Central memory CD4-positive, alpha-beta T cell (primary cell): ENCODE results near the gene RPS2.
"Not testable (repeated sequence)": the region's sequence is repeated elsewhere in the genome, so short reads cannot be mapped to it uniquely, and the experiment has no call there.

Experiments used
- DNase-seq: peaks from one replicate; pipeline ENCODE4 v3.0.0; 2022

Gene RPS2

DNA sequence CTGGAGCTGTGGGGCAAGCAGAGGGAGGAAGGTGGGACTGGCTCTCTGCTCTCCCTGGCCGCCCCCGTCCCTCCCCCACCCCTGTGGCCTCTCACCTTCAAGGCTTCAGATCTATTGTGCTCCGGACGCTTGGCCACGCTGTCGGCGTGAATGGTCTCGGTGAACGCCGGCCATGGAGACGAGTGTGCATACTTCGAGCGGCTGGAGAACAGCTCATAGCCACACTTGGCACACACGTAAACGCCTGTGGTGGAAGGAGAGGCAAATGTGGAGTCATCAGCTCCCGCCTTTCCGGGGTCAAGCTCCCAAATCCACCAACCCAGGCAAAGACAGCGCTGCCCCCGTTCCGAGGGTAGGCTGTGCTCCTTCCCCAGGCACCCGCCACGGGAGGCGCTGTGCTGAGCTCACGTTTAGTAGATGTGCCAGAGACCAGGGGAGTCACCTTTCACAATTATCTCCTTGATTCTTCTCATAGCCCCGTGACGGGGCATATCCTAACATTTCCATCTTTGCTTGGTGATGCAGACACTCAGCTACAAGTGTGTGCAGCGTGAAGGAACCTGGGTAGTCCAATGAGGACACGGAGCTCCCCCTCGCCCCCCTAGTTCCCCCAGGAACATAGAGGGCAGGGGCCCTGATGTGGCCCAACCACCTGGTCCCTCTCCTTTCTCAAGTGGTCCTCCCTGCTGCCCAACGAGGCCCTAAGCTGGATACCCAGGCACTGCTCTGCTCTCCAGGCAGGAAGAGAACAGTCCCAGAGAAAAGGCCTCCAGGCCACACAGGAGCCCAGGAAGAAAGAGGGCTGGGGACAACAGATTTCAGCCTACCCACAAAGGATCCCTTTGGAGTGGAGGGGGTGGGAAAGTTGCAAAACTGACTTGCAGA is 23.2 kb downstream of the RPS2 start:
- DNase-seq: no peak

DNA sequence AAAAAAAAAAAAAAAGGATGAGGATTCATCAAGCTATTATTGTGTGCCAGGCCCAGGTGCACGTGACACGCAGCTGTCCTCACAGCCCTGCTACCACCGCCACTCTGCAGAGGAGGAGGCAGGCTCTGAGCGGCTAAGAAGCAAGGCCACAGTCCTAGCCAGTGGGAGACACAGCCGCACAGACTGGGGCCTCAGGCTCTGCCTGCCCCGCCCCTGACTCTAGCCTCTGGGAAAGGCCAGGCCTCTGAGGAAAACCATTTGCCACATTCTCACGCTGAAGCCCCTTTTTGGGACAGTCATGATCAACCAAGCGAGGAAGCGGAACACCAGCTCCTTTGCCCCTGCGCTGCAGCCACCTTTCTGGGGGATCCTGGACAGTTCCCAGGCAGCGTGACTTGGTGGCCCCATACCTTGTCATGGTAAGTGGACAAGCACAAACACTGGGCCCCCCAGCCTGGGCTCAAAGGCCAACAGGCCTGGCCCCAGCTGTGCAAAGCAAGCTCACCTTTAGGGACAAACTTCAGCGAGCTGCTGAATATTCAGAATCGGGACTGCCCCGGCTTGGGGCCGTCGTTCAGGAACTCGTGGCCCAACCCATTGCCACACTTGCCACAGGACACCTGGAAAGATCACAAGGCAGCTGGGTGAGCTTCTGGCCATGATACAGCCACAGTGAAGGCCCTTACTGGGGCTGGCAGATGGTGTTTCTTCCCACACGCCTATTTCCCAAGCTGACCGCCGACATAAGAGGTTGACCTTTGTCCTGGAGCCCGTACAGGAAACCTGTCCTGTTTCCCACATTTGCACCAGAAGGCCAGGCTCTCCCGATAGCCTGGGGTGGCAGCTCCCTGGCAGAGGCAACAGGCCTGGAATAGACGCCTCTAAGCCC is 24.1 kb downstream of the RPS2 start:
- DNase-seq: no peak

DNA sequence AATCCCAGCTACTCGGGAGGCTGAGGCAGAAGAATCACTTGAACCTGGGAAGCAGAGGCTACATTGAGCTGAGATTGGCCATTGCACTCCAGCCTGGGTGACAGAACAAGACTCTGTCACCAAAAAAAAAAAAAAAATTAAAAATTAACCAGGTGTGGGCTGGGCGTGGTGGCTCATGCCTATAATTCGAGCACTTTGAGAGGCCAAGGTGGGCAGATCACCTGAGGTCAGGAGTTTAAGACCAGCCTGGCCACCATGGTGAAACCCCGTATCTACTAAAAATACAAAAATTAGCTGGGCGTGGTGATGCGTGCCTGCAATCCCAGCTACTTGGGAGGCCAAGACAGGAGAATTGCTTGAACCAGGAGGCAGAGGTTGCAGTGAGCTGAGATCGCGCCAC is 24.8 kb downstream of the RPS2 start:
- not testable (repeated sequence) for DNase-seq

DNA sequence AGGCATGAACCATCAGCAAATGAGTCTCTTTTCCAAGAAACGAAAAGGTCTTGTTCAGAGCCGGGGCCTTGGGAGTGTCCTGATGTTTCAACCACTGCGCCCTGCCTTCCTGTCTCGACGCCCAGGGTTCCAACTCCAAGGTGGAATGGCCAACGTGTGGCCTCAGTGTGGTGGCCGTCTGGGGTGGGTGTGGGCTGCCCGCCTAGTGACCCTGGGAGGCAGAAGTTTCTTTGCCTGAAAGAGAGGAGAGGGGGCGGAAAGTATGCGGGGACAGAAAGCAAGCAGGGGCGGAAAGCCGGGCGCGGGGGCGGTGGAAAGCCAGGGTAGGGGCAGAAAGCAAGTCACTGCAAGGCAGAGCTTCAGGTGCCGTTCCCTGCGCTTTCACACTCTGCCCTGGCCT is 25.7 kb downstream of the RPS2 start:
- DNase-seq: no peak

DNA sequence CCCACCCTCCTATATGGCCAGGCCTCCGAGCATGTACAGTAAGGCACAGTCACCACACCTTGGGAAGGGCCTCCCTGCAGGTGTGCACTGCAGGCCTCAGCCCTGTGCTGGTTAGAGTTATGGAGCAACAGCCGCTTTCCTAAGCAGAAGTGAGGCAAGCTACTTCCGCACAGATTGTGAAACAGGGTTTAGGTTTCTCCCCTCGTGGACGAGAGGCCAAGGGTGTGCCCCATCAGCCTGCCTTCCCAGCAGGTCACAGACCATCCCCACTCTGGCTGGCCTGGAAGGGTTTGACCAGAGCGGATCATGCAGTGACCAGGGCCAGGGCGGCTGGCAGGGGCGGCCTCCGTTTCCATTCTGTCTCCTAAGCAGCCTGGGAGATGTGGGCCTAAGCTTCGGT is 26.3 kb downstream of the RPS2 start:
- DNase-seq: no peak

DNA sequence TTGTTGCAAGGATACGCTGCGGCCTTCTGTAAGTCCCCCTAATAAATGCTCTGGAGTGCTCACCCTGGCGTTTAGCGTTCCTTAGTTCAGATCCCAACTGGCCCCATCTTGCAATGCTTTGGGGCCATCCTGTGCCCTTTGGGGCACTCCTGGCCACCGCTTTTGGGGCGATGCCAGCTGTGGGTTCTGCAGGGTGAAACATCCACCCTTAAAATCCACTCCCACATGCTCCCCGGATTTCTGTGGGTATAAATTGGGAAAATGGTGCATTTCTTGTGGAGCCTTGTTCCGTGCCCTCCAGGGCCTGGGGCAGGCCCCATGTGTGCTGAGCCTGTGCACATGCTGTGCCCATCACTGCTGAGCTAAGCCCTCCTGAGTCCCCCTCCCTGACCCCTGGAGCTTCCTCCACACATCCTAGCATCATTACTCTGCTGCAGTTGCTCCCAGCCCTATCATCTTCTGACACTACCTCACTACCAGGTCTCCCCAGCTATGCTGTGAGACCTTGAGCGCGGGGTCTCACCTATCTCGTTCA is 27.6 kb downstream of the RPS2 start:
- no peak for DNase-seq

DNA sequence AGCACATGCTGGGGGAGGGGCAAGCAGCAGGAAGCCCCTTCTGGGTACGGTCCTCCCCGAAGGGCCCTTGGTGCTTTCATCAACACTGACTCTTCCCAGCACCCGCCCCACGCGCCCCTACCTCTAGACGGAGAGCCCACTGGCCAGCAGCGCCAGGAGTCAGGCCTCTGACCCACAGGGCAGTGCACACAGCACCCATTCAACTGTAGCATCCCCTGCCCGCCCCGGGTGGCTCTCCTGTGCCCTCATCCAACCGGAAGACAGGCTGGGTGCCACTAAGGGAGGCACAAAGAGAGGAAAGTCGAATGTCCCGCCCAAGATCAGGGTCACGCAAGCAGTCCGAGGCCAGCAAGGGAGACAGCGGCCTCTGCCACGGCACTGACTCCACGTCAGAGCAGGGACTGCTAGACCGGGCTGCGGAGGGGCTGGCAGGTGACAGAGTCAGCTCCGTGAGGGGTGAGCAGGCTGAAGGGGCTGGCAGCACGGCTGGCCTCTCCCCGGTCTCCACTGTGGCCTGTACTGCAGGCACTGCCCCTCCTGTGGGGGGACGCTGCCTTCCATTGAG is 31.4 kb downstream of the RPS2 start:
- no peak for DNase-seq

DNA sequence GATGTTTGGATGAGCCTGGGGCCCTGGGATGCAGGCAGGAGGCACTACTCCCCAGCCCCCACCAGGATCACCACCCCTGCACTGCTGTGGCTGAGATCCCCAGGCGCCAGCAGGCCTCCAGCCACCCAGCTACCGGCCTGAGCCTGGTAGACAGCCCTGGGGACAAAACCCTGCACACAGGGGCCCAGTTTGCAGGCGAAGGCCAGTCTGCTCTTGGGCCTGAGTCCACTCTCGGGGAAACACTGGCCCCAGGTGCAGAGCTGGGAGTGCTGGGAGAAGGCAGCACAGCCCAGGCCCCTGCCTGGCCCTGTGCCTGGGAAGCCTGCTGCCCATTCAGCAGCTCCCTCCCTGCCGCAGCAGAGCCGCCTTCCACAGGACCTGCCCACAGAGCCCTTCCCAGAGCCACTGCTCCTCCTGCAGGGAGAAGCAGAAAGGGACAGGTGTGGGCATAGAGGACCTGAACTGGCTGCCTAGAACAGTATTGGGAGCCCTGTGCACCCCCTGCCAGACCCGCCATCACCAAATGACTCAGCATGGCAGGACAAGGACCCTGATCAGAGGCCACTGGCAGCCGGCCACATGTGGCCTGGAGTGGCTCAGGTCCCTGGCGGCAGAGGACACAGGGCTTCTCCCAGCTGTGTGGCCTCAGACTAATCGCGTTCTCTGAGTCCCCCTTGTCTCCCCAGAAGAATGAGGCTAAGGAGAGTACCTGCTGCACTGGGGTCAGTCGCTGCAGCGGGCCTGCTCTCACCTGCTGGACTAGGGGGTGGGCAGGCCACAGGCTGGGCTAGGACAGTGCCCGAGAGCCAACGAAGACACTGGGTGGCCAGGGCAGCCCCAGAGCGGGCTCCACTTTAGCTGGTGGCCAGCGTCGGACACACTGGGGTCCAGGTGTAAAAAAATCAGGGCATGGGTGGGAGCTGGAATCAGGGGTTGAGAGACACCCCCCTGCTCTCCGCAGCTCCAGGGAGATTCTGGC is 32.3 kb downstream of the RPS2 start:
- no peak for DNase-seq

DNA sequence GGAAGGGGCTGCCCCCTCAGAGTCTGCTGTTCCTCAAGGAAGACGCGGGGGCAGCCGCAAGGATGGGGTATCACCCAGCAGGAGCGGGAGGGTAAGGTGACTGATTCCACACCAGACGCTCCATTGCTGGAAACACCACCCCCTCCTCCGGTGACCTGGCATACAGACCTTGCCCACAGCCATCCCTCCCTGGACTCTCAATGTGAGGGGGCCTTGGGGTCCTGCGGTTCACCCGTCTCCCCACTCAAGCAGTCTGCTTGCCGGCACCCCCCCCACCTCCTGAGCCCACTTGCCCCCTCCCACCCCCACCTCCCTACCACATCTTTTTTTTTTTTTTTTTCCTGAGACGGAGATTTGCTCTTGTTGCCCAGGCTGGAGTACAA is 34.3 kb downstream of the RPS2 start:
- no peak for DNase-seq

DNA sequence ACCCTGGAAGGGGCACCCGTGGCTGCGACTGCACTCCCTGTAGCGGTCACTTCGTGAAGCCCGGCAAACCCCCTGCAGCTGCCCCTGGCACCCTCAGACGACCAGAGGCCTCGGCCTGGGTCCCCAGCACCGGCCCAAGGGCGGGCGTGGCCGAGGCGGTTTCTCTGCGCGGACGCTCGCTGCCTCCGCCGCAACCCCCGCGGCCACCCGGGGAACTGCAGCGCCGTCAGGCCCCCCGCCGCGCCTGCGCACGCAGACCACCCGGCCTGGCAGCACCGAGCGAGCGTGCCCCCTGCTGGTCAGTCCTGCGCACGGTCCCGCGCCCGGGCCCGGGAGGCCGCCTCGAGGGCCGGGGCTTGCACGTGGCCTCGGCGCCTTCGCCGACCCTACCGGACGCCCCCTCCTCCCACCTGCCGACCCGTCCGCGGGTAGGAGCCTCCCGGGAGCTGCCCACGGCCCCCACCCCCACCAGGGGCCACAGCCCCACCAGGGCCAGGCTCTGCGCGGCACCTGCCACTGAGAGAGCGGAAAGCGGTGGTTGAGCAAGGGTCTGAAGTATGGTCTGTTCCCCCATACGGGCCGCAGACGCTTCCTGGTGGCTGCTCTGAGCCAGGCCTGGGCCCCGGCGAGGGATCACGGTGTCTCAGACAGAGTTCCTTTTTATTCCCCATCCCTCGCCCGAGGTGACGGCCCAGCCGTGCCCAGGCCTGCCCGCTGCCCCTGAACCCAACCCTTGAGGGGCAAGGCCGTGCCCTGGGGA is 34.9 kb downstream of the RPS2 start:
- peak; percentile 87 for DNase-seq

DNA sequence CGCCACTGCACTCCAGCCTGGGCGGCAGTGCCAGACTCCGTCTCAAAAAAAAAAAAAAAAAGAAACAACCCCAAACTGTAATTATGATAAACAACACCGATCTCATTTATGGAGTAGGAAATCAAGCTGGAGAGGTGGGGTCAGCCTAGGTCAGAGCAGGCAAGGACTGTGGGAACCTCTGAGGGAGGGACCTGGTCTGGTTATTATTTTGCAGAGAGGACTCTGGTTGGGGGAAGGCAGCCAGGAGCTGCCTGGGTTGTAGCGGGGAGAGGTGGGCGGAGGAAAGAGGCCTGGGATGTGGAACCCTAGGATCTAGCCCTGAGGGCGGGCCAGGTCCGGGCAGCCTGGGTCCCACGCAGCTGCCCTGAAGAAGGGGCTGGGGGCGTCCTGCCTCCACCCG is 35.5 kb downstream of the RPS2 start:
- no peak for DNase-seq

DNA sequence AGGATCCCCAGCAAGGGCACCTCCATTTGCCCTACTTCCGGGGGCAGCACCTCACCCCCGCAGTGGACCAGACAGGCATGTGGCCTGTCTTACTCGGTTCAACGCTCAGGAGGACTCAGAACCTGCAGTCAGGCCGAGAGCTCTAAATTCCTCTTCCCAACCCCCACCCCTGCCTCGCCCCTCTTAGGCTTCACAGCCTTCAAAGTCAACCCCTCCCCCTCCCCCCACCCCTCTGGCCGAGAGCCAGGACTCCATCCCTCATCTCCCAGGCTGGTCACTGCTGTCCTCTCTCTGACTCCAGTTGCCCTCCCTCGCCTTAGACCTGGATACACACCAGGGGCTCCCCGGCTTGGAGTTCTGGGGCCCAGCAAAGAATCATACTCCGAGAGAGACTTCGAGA is 38.4 kb downstream of the RPS2 start:
- DNase-seq: no peak

DNA sequence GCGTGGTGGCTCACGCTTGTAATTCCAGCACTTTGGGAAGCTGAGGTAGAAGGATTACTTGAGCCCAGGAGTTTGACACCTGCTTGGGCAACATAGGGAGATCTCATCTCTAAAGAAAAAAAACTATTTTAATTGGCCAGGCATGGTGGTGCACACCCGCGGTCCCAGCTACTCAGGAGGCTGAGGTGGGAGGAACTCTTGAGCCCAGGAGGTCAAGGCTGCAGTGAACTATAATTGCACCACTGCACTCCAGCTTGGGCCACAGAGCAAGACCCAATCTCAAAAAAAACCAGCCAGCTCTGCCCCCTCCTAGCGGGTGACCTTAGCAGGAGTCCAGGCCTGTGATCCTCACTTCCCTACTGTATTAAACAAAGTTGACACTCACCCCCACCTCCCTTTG is 40.5 kb downstream of the RPS2 start:
- DNase-seq: no peak

DNA sequence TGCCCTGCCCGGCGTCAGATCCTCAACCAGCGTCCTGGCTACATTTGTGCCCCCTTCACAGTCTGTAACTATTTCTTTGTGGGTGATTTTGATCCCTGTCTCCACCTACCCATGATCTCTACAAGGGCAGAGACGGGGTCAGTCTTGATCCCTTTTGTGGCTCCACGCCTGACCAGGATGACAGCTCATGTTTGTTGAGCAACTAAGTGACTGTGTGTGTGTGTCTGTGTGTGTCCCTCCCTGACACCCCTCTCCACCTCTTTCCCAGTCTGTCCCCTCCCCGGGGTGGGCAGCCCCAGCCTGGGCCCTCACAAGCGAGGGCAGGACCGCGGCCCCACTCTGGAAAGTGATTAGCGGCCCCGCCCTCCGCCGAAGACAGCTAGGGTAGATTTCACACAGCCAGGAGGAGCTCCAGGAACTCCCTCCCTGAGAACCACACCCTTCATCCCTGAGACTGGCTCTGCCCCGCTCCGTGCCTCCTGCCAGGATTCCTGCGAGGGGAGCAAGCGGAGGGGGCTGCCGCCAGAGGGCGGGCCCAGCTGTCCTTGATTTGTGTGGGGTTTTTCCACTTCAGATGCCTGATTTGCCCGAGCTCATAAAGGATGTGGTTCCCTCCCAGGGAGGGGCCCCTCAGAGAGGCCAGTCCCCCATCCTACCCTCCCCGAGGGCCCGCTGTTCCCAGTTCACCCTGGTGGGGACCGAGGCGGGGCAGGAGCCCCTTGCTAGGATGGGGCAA is 41.2 kb downstream of the RPS2 start:
- DNase-seq: no peak

DNA sequence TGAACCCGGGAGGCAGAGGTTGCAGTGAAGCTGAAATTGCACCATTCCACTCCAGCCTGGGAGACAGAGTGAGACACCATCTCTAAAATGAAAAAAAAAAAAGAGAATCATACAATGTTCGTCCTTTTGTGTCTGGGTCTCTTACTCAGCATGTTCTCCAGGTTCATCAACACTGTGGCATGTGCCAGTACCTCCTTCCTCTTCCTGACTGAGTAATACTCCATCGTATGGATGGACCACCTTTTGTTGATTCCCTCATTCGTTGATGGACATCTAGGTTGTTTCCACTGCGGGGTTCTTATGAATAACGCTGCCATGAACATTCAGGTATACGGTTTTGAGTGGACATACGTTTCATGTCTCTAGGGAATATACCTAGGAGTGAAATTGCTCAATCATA is 42.3 kb downstream of the RPS2 start:
- DNase-seq: no peak

DNA sequence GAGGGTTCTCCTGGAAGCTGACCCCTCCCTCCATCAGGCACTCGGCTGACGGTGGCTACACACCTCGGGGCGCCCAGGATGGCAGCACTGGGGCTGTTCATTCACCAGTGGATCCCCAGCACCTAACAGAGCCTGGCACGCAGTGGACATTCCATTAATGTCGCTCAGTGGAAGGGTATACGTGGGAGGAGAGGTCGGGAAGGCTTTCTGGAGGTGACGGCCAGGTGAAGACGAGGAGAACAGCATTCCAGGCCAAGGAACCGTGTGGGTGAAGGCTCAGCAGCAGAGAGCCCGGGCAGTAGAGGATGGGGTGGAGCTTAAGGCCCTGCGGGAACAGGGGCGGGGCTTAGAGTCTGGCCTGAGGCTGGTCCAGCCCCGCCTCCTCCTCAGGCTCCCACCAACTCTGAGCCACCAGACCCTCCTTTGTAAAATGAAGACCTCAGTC is 43.9 kb downstream of the RPS2 start:
- no peak for DNase-seq

DNA sequence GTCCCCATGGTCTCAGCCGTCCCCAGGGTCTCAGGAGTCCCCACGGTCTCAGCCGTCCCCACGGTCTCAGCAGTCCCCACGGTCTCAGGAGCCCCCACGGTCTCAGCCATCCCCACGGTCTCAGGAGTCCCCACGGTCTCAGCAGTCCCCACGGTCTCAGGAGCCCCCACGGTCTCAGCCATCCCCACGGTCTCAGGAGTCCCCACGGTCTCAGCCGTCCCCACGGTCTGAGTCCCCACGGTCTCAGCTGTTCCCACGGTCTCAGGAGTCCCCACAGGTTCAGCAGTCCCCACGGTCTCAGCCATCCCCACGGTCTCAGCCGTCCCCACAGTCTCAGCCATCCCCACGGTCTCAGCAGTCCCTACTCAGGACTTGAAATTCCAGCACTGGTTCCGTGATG is 44.5 kb downstream of the RPS2 start:
- DNase-seq: not testable (repeated sequence)

DNA sequence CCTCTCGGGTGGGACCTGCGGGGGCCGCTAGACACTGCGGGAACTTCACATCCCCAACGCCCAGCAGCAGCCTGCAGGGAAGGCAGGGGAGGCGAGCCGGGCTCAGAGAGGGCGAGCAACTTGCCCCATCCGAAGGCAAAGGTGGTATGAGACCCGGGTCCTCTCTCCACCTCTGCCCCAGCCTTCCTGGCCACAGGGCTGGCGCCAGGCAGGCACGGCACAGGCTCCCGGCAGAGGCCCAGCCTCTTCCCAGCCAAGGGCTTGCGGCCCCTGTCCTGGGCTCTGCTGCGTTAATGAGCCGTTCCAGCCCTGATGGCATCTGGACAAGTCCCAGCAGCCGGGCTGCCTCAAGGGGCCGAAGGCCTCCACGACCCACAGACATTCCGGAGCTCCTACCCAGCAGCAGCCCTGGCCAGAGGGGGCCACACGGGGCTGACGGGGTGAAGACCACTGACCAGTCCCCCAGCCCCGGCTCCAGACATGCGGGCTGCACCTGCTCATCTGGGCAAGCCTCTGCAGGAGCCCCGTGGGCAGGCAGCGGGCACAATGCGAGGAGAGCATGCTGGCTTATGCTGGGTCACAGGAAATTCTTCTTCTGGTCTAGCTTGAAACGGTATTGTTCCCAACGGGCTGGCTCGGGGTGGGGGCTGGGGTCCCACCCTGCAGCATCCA is 45.2 kb downstream of the RPS2 start:
- no peak for DNase-seq

DNA sequence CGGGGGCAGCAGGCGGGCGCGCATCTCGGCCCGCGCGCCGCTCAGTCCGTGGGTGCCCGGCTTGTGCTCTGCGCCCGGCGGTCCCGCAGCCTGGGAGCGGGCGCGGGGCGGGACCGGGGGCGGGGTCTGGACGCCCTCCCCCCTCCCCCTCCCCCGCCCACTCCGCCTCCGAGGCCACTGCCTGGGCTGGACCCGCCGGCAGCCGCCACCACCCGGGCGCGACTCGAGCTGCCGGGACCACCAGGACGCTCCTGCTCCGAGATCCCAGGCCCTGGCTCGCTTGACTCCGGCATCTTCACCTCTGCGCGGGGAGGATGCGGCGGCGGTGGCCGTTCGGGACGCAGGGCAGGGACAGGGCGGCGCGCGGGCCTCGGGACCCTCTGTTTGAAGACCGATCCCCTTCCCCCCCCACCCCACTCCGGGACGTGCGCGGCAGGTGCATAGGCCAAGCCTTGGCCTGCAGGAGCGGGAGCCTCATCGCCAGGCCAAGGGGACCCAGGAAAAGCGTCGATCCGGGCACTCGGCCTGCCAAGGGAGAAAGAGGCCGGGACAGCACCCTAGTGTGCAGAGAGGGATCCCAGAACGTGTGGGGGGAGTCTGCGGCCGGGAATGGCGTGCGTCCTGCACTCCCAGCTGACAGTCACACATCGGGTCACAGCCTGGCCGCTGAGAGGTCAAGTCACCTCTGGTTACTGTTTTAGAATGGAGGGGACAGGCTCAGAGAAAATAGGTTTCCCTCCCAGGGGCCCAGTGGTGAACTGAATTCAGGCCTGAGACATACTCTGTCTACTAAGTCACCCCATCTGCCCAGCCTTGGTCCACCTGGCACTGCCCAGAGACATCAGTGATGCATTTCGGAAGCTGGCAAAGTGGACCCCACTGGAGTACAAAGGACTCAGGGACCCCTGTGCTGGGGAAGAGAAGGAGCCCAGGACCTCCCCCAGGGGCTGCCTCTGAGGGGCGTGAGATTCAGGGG is 46.0 kb downstream of the RPS2 start, which contains the start of gene HS3ST6:
HS3ST6 (minus strand) TSS at position 65 of the 976 bp plus-strand sequence. CDS start 92 bp downstream, outside the sequence.
- no peak for DNase-seq
